Testis (tissue), 3 donors: ENCODE measurements around the gene PRKAB1. TPM values are rescaled to one million over a fixed set of nuclear protein-coding genes. Genes with fewer than 3 reads are reported as not detected.

ENCODE experiments used
- DNase-seq: peaks from one replicate; pipeline ENCODE4 v3.0.0-alpha.2; 2019
- H3K27ac ChIP-seq, 2 donors: fragments of 200-600 bp; sonication (generic); one replicate each; pipeline ENCODE4 v1.5.1; 2019
- H3K27me3 ChIP-seq: fragments of 200-600 bp; sonication (generic); one replicate; pipeline ENCODE4 v1.5.1; 2019
- H3K36me3 ChIP-seq: fragments of 200-600 bp; sonication (generic); one replicate; pipeline ENCODE4 v1.5.1; 2017; ENCODE audit warnings: low read depth; ENCODE audit errors: missing control alignments
- H3K4me1 ChIP-seq: fragments of 200-600 bp; sonication (generic); one replicate; pipeline ENCODE4 v1.5.1; 2019
- H3K4me3 ChIP-seq, 2 donors: fragments of 200-600 bp; sonication (generic); one replicate each; pipeline ENCODE4 v1.5.1; 2017 to 2019
- H3K9me3 ChIP-seq: fragments of 200-600 bp; sonication (generic); one replicate; pipeline ENCODE4 v1.5.1; 2017
- CTCF ChIP-seq, 3 experiments: fragments of 450-650 bp in 2 of 3; fragments of 200-600 bp in 1 of 3; sonication (generic) in 1 of 3; IDR thresholded peaks; one replicate each; pipeline ENCODE4 v1.5.1; 2016 to 2019; ENCODE audit warnings: antibody characterized with exemption in 3 of 3, mild to moderate bottlenecking in 2 of 3, moderate library complexity in 1 of 3
- POLR2A ChIP-seq: fragments of 450-650 bp; IDR thresholded peaks from one replicate; pipeline ENCODE4 v1.6.1; 2017; ENCODE audit warnings: antibody characterized with exemption, mild to moderate bottlenecking, moderate library complexity
- WGBS, 2 donors: methylation state at CpG; one replicate each; pipeline ENCODE4 v1.1.5; 2018; 5-methylcytosine and 5-hydroxymethylcytosine counted together
- intact Hi-C: fragments of 100-400 bp; cut with DNase I; formaldehyde crosslinking; loops from one replicate; pipeline ENCODE4 v1.15.1; 2023; ENCODE audit warnings: low total_unique reads
- polyA plus RNA-seq: library from polyadenylated mRNA; stranded (reverse); fragments of 350-450 nt; fragmentation: Illumina TruSeq; extraction: RNeasy Lipid Tissue Mini Kit (QIAGEN cat#74804); gene quantifications from one replicate; pipeline ENCODE4 v1.2.3, GENCODE V29; 2014; ENCODE audit warnings: low read depth, low replicate concordance; ENCODE audit not compliant: insufficient read depth
- total RNA-seq, 2 donors: library from RNA; depleted of rRNA; stranded (reverse); fragments of >200 nt; gene quantifications; one replicate each; pipeline ENCODE4 v1.2.3, GENCODE V29; 2016

PRKAB1 gene
- total and polyA plus RNA-seq, 3 donors from 2014 or later = 42.6 to 72.5 (median 48.5) TPM

GRCh38 chr12:119627019-119627643 is 40.8 kb upstream of the PRKAB1 start:
- intact Hi-C loops = no loop called here
- no peaks in the 10 kb centered on the region for H3K27me3 ChIP-seq
- H3K27ac ChIP-seq = no peak overlapping the region
- WGBS, 2 donors = 71 to 72% methylated on average over 6 of the region's 6 CpGs
- no peaks in the 10 kb centered on the region for H3K4me1 ChIP-seq
- no peak for DNase-seq
- no peaks in the 10 kb centered on the region for H3K36me3 ChIP-seq
- no peak for TF ChIP-seq CTCF (IDR thresholded peaks at IDR 0.05)
- TF ChIP-seq POLR2A = no peak
- no peak overlapping the region for H3K4me3 ChIP-seq
- H3K9me3 ChIP-seq = no peaks in the 10 kb centered on the region

- intact Hi-C loops = no loop called here
- no peaks in the 10 kb centered on the region for H3K27me3 ChIP-seq
- H3K4me1 ChIP-seq = no peaks in the 10 kb centered on the region
- WGBS, 2 donors = 80 to 89% methylated on average over 6 of the region's 6 CpGs
- H3K36me3 ChIP-seq = no peaks in the 10 kb centered on the region
- no peak overlapping the region for H3K27ac ChIP-seq
- no peak for TF ChIP-seq POLR2A
- TF ChIP-seq CTCF (IDR thresholded peaks at IDR 0.05) = no peak
- no peaks in the 10 kb centered on the region for H3K9me3 ChIP-seq
- DNase-seq = no peak
- no peak overlapping the region for H3K4me3 ChIP-seq
These were observed 40.2 kb upstream of the PRKAB1 start for GRCh38 chr12:119627686-119628085.

GRCh38 chr12:119630223-119630780 is 37.6 kb upstream of the PRKAB1 start:
- WGBS, 2 donors = 93 to 94% methylated on average over 7 of the region's 7 CpGs
- Histone ChIP-seq H3K27me3 (no peaks in the 10 kb centered on the region), H3K4me3 (no peak overlapping the region), H3K36me3 (no peaks in the 10 kb centered on the region), H3K4me1 (no peaks in the 10 kb centered on the region), H3K9me3 (no peaks in the 10 kb centered on the region), H3K27ac (no peak overlapping the region)
- TF ChIP-seq CTCF (IDR thresholded peaks at IDR 0.05) = no peak
- TF ChIP-seq POLR2A = no peak
- no peak for DNase-seq
- intact Hi-C loops = no loop called here

GRCh38 chr12:119630962-119631550 is 36.9 kb upstream of the PRKAB1 start:
- Histone ChIP-seq H3K4me3 (no peak overlapping the region), H3K9me3 (no peaks in the 10 kb centered on the region), H3K27me3 (no peaks in the 10 kb centered on the region), H3K27ac (no peak overlapping the region), H3K36me3 (no peaks in the 10 kb centered on the region), H3K4me1 (no peaks in the 10 kb centered on the region)
- DNase-seq = no peak
- WGBS, 2 donors = 44 to 92% methylated on average over 1 of the region's 1 CpG
- intact Hi-C loops = no loop called here
- TF ChIP-seq POLR2A (no peak), CTCF (IDR thresholded peaks at IDR 0.05) (no peak)
